Stimulated activated CD4-positive, alpha-beta T cell treated with anti-CD3 and anti-CD28 coated beads, Interleukin-1b, Interleukin-23, amount 100 ng/mL, for 1 hour (primary cell): Measurements from ENCODE around the gene CCDC107.
"Not testable (repeated sequence)": the region's sequence is repeated elsewhere in the genome, so short reads cannot be mapped to it uniquely, and the experiment has no call there.

Experiments used
- DNase-seq, 2 donors: peaks; one replicate each; pipeline ENCODE4 v3.0.0-alpha.2; 2020; ENCODE audit warnings: low read depth in 2 of 2

CCDC107 gene

GRCh38 chr9:35638751-35639150 lies 19.3 kb upstream of the CCDC107 start:
- not testable (repeated sequence) for DNase-seq

- DNase-seq: not testable (repeated sequence)
These were observed 18.9 kb upstream of the CCDC107 start for GRCh38 chr9:35639225-35639624.

GRCh38 chr9:35639631-35640030 lies 18.5 kb upstream of the CCDC107 start:
- no peak for DNase-seq

- DNase-seq: not testable (repeated sequence)
These were observed 17.7 kb upstream of the CCDC107 start for GRCh38 chr9:35640431-35640830.

- not testable (repeated sequence) for DNase-seq
These were observed 16.6 kb upstream of the CCDC107 start for GRCh38 chr9:35641478-35641877.

GRCh38 chr9:35643046-35643445 lies 15.0 kb upstream of the CCDC107 start:
- no peak for DNase-seq

- DNase-seq: not testable (repeated sequence)
These were observed 12.4 kb upstream of the CCDC107 start for GRCh38 chr9:35645736-35646135.

- DNase-seq: no peak
These were observed 11.9 kb upstream of the CCDC107 start for GRCh38 chr9:35646153-35646532.

- DNase-seq: peak; percentile 75 to 89
These were observed 11.4 kb upstream of the CCDC107 start for GRCh38 chr9:35646533-35647265.

- no peak for DNase-seq
These were observed 8.4 kb upstream of the CCDC107 start for GRCh38 chr9:35649431-35650340.

GRCh38 chr9:35650341-35651158 lies 7.5 kb upstream of the CCDC107 start, which contains the start of gene SIT1:
SIT1 (minus strand) TSS chr9:35650931; CDS start chr9:35650853, 78 bp downstream.
- no peak for DNase-seq

- DNase-seq: no peak
These were observed 5.9 kb upstream of the CCDC107 start for GRCh38 chr9:35651956-35652828.

GRCh38 chr9:35652829-35653209 lies 5.3 kb upstream of the CCDC107 start:
- no peak for DNase-seq

GRCh38 chr9:35653611-35654010 lies 4.5 kb upstream of the CCDC107 start:
- no peak for DNase-seq

- DNase-seq: no peak
These were observed 1.7 kb upstream of the CCDC107 start for GRCh38 chr9:35656348-35656747.

GRCh38 chr9:35656831-35657545 lies 1.1 kb upstream of the CCDC107 start:
- DNase-seq: no peak

GRCh38 chr9:35657546-35658136 lies 451 bp upstream of the CCDC107 start, which contains the start of gene RMRP:
RMRP (minus strand) TSS chr9:35658019.
- peak; percentile 67 to 83 for DNase-seq

- DNase-seq: no peak
These were observed 802 bp downstream of the CCDC107 start for GRCh38 chr9:35658968-35659220.

- no peak for DNase-seq
These were observed 1.2 kb downstream of the CCDC107 start for GRCh38 chr9:35659340-35659739.

GRCh38 chr9:35660966-35661415 lies 2.9 kb downstream of the CCDC107 start:
- DNase-seq: no peak
